NB4 (cell line): ENCODE measurements around the gene CDC42EP1.
A peak's percentile ranks its signal among the peaks of the same experiment; 100 is the strongest.

Experiments used
- DNase-seq: peaks from one replicate; pipeline ENCODE4 v3.0.0; 2010; ENCODE audit warnings: low read depth
- H3K4me3 ChIP-seq: one replicate; pipeline ENCODE4 v1.5.1; 2011; ENCODE audit warnings: mild to moderate bottlenecking, low read depth, low read length, moderate library complexity
- CTCF ChIP-seq: IDR thresholded peaks from one replicate; pipeline ENCODE4 v1.5.1; 2012; ENCODE audit warnings: low read depth, low read length
- MAX ChIP-seq: IDR thresholded peaks from 2 replicates; pipeline ENCODE4 v1.6.1; 2011; ENCODE audit warnings: low read depth, low read length
- MYC ChIP-seq: IDR thresholded peaks from 2 replicates; pipeline ENCODE4 v1.6.1; 2011; ENCODE audit warnings: low read depth, low read length
- POLR2A ChIP-seq: IDR thresholded peaks from 2 replicates; pipeline ENCODE4 v1.6.1; 2011; ENCODE audit warnings: mild to moderate bottlenecking; ENCODE audit not compliant: insufficient read length; ENCODE audit errors: extremely low read depth

Gene CDC42EP1

GRCh38 chr22:37569921-37570660 is 9.8 kb downstream of the CDC42EP1 start:
- TF ChIP-seq CTCF: no peak
- TF ChIP-seq POLR2A: no peak
- no peak for TF ChIP-seq MAX
- TF ChIP-seq MYC: no peak
- no peak for DNase-seq

GRCh38 chr22:37570661-37570976 is 10.3 kb downstream of the CDC42EP1 start:
- no peak for DNase-seq
- TF ChIP-seq CTCF (no peak), POLR2A (no peak), MAX (no peak), MYC (no peak)
- H3K4me3 ChIP-seq: no peak overlapping the region

More at GRCh38 chr22:37569921-37570660, 9.8 kb downstream of the CDC42EP1 start:
- no peak overlapping the region for H3K4me3 ChIP-seq

GRCh38 chr22:37571258-37571991 is 11.1 kb downstream of the CDC42EP1 start:
- H3K4me3 ChIP-seq: no peak overlapping the region
- peak; percentile 39 for DNase-seq
- TF ChIP-seq MAX (no peak), POLR2A (no peak), CTCF (no peak), MYC (no peak)

GRCh38 chr22:37571992-37572373 is 11.7 kb downstream of the CDC42EP1 start:
- TF ChIP-seq MAX (no peak), POLR2A (no peak), CTCF (no peak)
- no peak overlapping the region for H3K4me3 ChIP-seq
- no peak for DNase-seq

GRCh38 chr22:37575490-37576003 is 15.3 kb downstream of the CDC42EP1 start:
- H3K4me3 ChIP-seq: no peak overlapping the region
- no peak for DNase-seq
- TF ChIP-seq CTCF: no peak
- no peak for TF ChIP-seq MYC
- no peak for TF ChIP-seq POLR2A
- TF ChIP-seq MAX: no peak
